ENCODE results near the gene C1QL2.

The C1QL2 gene

GRCh38 chr2:119192893-119193292 lies 34.3 kb upstream of the C1QL2 start:
- Mint-ChIP-seq H3K27me3 (peaks cover 19% of the 10 kb centered on the region), H3K4me1 (ENCODE audit: low read depth) (peaks cover 5% of the 10 kb centered on the region), H3K27ac (no peak overlapping the region), H3K36me3 (ENCODE audit: low read depth) (no peaks in the 10 kb centered on the region), H3K4me3 (no peak overlapping the region), H3K9me3 (peaks cover 8% of the 10 kb centered on the region)
- intact Hi-C loops (cut with micrococcal nuclease), result no loop called here

DNA sequence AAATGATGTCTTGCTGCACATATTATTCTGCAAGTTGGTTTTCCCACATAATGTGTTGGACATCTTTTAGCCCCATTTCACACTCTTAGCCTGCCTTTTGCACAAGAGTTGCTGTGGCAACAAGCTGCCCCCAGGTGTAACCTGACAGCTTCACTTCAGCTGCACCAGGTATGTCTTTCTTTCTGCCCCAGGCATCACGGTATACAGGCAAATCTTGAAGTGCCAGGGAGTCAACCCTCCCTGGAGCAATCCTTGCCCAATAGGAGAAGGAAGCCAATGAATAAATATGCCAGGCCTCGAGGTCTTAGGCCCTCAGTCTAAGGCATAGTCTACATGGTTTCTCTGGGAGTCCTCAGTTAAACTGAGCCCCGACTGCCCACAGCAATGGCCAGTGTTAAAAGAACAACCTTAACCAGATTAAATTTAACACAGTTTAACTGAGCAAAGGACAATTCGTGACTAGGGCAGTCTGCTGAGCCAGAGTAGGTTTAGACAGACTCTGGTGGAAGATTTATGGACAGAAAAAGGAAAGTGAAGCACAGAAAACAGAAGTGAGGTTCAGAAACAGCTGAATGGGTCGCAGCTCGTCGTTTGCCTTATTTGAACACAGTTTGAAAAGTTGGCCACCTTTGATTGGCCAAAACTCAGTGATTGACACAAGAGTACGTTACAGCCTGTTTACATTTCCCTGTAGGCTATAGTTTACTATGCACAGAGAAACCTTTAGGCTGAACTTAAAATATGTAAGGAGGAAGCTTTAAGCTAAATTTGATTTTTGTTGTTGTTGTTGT lies 32.0 kb upstream of the C1QL2 start:
- Mint-ChIP-seq H3K4me1 (ENCODE audit: low read depth) (peaks cover 5% of the 10 kb centered on the region), H3K27ac (no peak overlapping the region), H3K27me3 (peaks cover 15% of the 10 kb centered on the region), H3K36me3 (ENCODE audit: low read depth) (no peaks in the 10 kb centered on the region), H3K4me3 (no peak overlapping the region), H3K9me3 (peaks cover 8% of the 10 kb centered on the region)
- intact Hi-C loops (cut with micrococcal nuclease), result no loop called here

DNA sequence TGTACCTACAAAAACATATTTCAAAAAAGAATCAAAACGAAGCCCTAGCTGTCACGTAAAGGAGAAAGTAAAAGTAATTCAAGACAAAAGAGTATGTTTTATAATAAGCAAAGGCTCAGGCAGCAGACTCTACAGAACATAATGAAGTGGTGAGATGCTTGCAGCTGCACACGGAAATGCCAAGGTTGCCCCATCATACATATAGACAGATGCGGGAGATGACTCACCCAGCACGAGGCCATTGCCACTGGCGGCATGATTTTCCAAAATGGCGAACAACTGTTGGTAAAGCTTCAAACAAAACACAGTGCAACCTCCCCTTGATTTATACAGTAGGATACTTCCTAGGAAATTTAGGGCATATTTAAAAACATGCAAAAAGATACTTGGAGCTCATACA lies 26.0 kb upstream of the C1QL2 start:
- intact Hi-C loops (cut with micrococcal nuclease), result no loop called here
- H3K4me3 Mint-ChIP-seq, result no peak overlapping the region
- H3K27me3 Mint-ChIP-seq, result peaks cover 12% of the 10 kb centered on the region
- H3K9me3 Mint-ChIP-seq, result no peaks in the 10 kb centered on the region
- H3K4me1 Mint-ChIP-seq (ENCODE audit: low read depth), result no peaks in the 10 kb centered on the region
- H3K36me3 Mint-ChIP-seq (ENCODE audit: low read depth), result no peaks in the 10 kb centered on the region
- H3K27ac Mint-ChIP-seq, result no peak overlapping the region

DNA sequence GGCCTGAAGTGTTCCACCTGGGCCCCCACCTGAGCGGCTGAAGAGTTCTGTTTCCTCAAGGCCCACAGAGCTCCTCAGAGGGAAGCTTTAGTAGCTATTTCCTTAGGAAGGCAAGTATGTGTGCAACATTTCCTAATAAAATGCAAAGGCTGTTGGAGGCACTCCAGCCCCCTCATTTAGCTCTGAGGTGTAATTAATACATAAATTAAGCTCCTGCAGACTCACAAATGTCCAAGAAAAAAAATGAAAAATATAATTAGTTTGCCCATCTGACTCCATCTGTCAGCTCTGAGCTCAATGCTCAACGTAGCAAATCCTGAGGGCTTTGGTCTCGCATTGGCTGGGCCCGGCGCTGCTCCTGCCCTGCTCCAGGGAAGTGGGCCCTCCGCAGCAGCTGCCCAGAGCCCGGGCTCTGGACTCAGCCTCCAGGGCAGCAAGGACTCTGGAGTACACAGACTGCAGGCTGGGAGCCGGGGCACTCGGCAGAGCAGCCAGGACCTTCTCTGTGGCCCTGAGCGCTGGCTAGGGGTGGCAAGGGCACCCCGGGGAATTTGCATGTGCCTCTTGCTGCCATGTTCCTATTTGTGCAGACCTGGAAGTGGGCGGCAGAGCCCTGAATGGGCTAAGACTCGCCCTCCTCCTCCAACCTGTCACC lies 23.4 kb upstream of the C1QL2 start:
- H3K4me3 Mint-ChIP-seq, result no peak overlapping the region
- intact Hi-C loops (cut with micrococcal nuclease), result no loop called here
- no peak overlapping the region for H3K27ac Mint-ChIP-seq
- H3K36me3 Mint-ChIP-seq (ENCODE audit: low read depth), result no peaks in the 10 kb centered on the region
- peaks cover 7% of the 10 kb centered on the region for H3K27me3 Mint-ChIP-seq
- no peaks in the 10 kb centered on the region for H3K4me1 Mint-ChIP-seq (ENCODE audit: low read depth)
- no peaks in the 10 kb centered on the region for H3K9me3 Mint-ChIP-seq

GRCh38 chr2:119181391-119181790 lies 22.8 kb upstream of the C1QL2 start:
- intact Hi-C loops (cut with micrococcal nuclease), result no loop called here
- H3K9me3 Mint-ChIP-seq, result no peaks in the 10 kb centered on the region
- no peaks in the 10 kb centered on the region for H3K4me1 Mint-ChIP-seq (ENCODE audit: low read depth)
- no peak overlapping the region for H3K4me3 Mint-ChIP-seq
- peaks cover 7% of the 10 kb centered on the region for H3K27me3 Mint-ChIP-seq
- H3K27ac Mint-ChIP-seq, result no peak overlapping the region
- no peaks in the 10 kb centered on the region for H3K36me3 Mint-ChIP-seq (ENCODE audit: low read depth)

- no peaks in the 10 kb centered on the region for H3K9me3 Mint-ChIP-seq
- intact Hi-C loops (cut with micrococcal nuclease), result no loop called here
- H3K4me1 Mint-ChIP-seq (ENCODE audit: low read depth), result no peaks in the 10 kb centered on the region
- no peaks in the 10 kb centered on the region for H3K36me3 Mint-ChIP-seq (ENCODE audit: low read depth)
- H3K4me3 Mint-ChIP-seq, result no peak overlapping the region
- peaks cover 4% of the 10 kb centered on the region for H3K27me3 Mint-ChIP-seq
- H3K27ac Mint-ChIP-seq, result no peak overlapping the region
Measured at GRCh38 chr2:119180892-119181291, 22.3 kb upstream of the C1QL2 start.

GRCh38 chr2:119179991-119180390 lies 21.4 kb upstream of the C1QL2 start:
- no peaks in the 10 kb centered on the region for H3K36me3 Mint-ChIP-seq (ENCODE audit: low read depth)
- no peak overlapping the region for H3K4me3 Mint-ChIP-seq
- no peaks in the 10 kb centered on the region for H3K4me1 Mint-ChIP-seq (ENCODE audit: low read depth)
- H3K27ac Mint-ChIP-seq, result no peak overlapping the region
- peaks cover 7% of the 10 kb centered on the region for H3K27me3 Mint-ChIP-seq
- H3K9me3 Mint-ChIP-seq, result no peaks in the 10 kb centered on the region
- intact Hi-C loops (cut with micrococcal nuclease), result no loop called here

- H3K9me3 Mint-ChIP-seq, result no peaks in the 10 kb centered on the region
- H3K27ac Mint-ChIP-seq, result no peak overlapping the region
- H3K4me1 Mint-ChIP-seq (ENCODE audit: low read depth), result no peaks in the 10 kb centered on the region
- no peak overlapping the region for H3K4me3 Mint-ChIP-seq
- intact Hi-C loops (cut with micrococcal nuclease), result no loop called here
- H3K36me3 Mint-ChIP-seq (ENCODE audit: low read depth), result no peaks in the 10 kb centered on the region
- H3K27me3 Mint-ChIP-seq, result peaks cover 7% of the 10 kb centered on the region
Measured at GRCh38 chr2:119179202-119179601, 20.7 kb upstream of the C1QL2 start.

DNA sequence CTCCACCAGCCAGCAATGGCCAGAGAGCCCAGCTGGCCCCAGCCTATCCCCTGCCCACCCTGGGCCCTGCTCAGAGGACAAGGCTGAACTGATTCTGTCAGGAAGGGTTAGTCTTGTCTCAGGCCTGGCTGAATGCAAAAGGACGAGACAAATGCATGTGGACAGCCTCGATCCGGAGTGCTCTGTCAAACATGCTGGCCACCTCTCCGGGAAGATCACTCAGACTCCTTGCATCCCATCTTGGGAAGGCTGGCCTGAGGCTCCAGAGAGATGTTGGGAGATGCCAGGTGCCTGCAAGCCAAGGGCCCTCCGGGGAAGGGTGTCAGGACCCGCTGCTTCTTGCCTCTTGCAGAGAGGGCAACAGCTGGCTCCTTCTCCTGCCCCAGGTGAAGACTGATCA lies 20.2 kb upstream of the C1QL2 start:
- intact Hi-C loops (cut with micrococcal nuclease), result no loop called here
- Mint-ChIP-seq H3K9me3 (no peaks in the 10 kb centered on the region), H3K27ac (no peak overlapping the region), H3K4me1 (ENCODE audit: low read depth) (no peaks in the 10 kb centered on the region), H3K36me3 (ENCODE audit: low read depth) (no peaks in the 10 kb centered on the region), H3K4me3 (no peak overlapping the region), H3K27me3 (peaks cover 5% of the 10 kb centered on the region)

- Mint-ChIP-seq H3K36me3 (ENCODE audit: low read depth) (no peaks in the 10 kb centered on the region), H3K4me1 (ENCODE audit: low read depth) (no peaks in the 10 kb centered on the region), H3K27me3 (peaks cover 5% of the 10 kb centered on the region), H3K9me3 (no peaks in the 10 kb centered on the region), H3K27ac (no peak overlapping the region), H3K4me3 (no peak overlapping the region)
- intact Hi-C loops (cut with micrococcal nuclease), result no loop called here
Measured at GRCh38 chr2:119177838-119178190, 19.3 kb upstream of the C1QL2 start.

DNA sequence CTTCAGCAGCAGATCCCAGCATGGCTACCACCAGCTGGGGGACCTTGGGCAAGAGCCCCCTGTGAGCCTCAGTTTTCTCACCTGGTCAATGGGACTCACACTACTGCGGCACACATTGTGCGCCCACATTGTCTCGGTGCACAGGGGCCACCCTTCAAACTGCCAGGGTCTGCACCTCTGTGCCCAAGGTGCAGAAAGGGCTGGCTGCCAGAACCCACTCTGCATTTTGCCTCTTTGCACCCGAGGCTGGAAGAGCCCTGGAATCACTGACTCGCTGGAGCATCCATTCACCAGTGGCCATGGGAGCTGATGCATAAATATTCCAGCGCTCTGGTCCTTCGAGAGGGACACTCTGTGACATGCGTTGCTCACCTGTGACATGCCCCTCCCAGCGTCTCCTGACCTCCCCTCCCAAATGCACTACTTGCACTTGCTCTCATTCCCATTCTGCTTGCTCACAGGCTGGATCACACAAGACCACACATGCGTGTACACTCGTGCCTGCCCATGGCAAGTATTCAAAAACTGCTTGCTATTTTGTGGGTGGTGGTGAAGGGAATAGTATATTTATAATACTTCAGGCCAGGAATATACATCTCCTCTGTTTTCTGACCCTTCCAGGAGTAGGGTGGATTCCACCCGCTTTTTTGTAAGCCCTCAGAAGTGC lies 18.8 kb upstream of the C1QL2 start:
- no peak overlapping the region for H3K27ac Mint-ChIP-seq
- no peaks in the 10 kb centered on the region for H3K4me1 Mint-ChIP-seq (ENCODE audit: low read depth)
- H3K27me3 Mint-ChIP-seq, result peaks cover 5% of the 10 kb centered on the region
- intact Hi-C loops (cut with micrococcal nuclease), result no loop called here
- H3K9me3 Mint-ChIP-seq, result no peaks in the 10 kb centered on the region
- no peaks in the 10 kb centered on the region for H3K36me3 Mint-ChIP-seq (ENCODE audit: low read depth)
- no peak overlapping the region for H3K4me3 Mint-ChIP-seq

GRCh38 chr2:119175517-119175916 lies 17.0 kb upstream of the C1QL2 start:
- Mint-ChIP-seq H3K9me3 (no peaks in the 10 kb centered on the region), H3K4me1 (ENCODE audit: low read depth) (no peaks in the 10 kb centered on the region), H3K4me3 (no peak overlapping the region), H3K27me3 (peaks cover 5% of the 10 kb centered on the region), H3K27ac (no peak overlapping the region), H3K36me3 (ENCODE audit: low read depth) (no peaks in the 10 kb centered on the region)
- intact Hi-C loops (cut with micrococcal nuclease), result loop anchor here (2.0 kb wide), 1 partner anchor 115 kb away; no protein-coding TSS in a partner anchor

- Mint-ChIP-seq H3K27me3 (peaks cover 7% of the 10 kb centered on the region), H3K4me3 (no peak overlapping the region), H3K9me3 (no peaks in the 10 kb centered on the region), H3K27ac (no peak overlapping the region), H3K4me1 (ENCODE audit: low read depth) (no peaks in the 10 kb centered on the region), H3K36me3 (ENCODE audit: low read depth) (no peaks in the 10 kb centered on the region)
- intact Hi-C loops (cut with micrococcal nuclease), result loop anchor here (1.0 to 2.0 kb wide), 3 partner anchors 116 to 294 kb away; no protein-coding TSS in a partner anchor
Measured at GRCh38 chr2:119174993-119175347, 16.4 kb upstream of the C1QL2 start.

- Mint-ChIP-seq H3K27ac (no peak overlapping the region), H3K4me3 (no peak overlapping the region), H3K36me3 (ENCODE audit: low read depth) (no peaks in the 10 kb centered on the region), H3K27me3 (peaks cover 8% of the 10 kb centered on the region), H3K9me3 (no peaks in the 10 kb centered on the region), H3K4me1 (ENCODE audit: low read depth) (no peaks in the 10 kb centered on the region)
- intact Hi-C loops (cut with micrococcal nuclease), result loop anchor here (1.0 to 2.0 kb wide), 3 partner anchors 116 to 293 kb away; no protein-coding TSS in a partner anchor
Measured at GRCh38 chr2:119174216-119174992, 15.9 kb upstream of the C1QL2 start.

Data from dendritic cell treated with granulocyte-macrophage colony-stimulating factor and Interleukin-4, amounts not matched to agents 40 ng/mL and 50 ng/mL, for 4 days (primary cell).